HepG2 (cell line): ENCODE data around the gene IRF5. TPM values are rescaled to one million over a fixed set of nuclear protein-coding genes. Genes with fewer than 3 reads are reported as not detected.

ENCODE experiments used
- ATAC-seq: fragments of 200-7000 bp; cut with Tn5 transposase; 3 replicates; pipeline ENCODE4 v1.9.1; 2020; ENCODE audit warnings: mild to moderate bottlenecking, moderate library complexity
- BruUV-seq: library from RNA; stranded (reverse); fragments of 400-500 nt; replicated peaks from 2 replicates; lab custom pipeline; 2021; lab: Mats Ljungman, UMichigan
- CTCF ChIA-PET: fragments of 300-600 bp; formaldehyde crosslinking; extraction: SDS; loops from one replicate; lab custom pipeline; 2021; ENCODE audit warnings: low total read pairs, inconsistent platforms, low intra/inter-chr PET ratio; lab: Yijun Ruan, JAX
- POLR2A ChIA-PET: fragments of 350-600 bp; sonication (Branson Sonifier 250); formaldehyde crosslinking; loops from one replicate; lab custom pipeline; 2020; ENCODE audit warnings: antibody characterized with exemption, inconsistent platforms; lab: Yijun Ruan, JAX
- DNase-seq: peaks from one replicate; pipeline ENCODE4 v3.0.0-alpha.2; 2015; ENCODE audit warnings: low spot score
- FAIRE-seq: peaks from 3 replicates; lab custom pipeline; 2011; peaks lifted over from hg19 to GRCh38; lab: Jason Lieb, UNC
- H2AFZ ChIP-seq: one replicate; pipeline ENCODE4 v1.6.1; 2011; ENCODE audit warnings: low read length, inconsistent platforms
- H3K27ac ChIP-seq: fragments of 300-600 bp; 3 replicates; pipeline ENCODE4 v1.8.0; 2011; ENCODE audit warnings: mixed run types, mild to moderate bottlenecking, mixed read lengths, low read length, inconsistent platforms; ENCODE audit not compliant: insufficient read depth; ENCODE audit errors: extremely low read length
- H3K27me3 ChIP-seq, 2 experiments: fragments of 200-600 bp in 1 of 2; 2 replicates in 1 of 2; 3 replicates in 1 of 2; pipeline versions ENCODE4 v1.6.0 to v1.8.0; 2011; ENCODE audit warnings: low read length in 2 of 2, mild to moderate bottlenecking in 2 of 2, moderate library complexity in 2 of 2, inconsistent platforms in 1 of 2; ENCODE audit not compliant: insufficient read depth in 2 of 2, control insufficient read depth in 1 of 2
- H3K36me3 ChIP-seq, 2 experiments: fragments of 200-600 bp in 1 of 2; replicated peaks in 1 of 2; 2 replicates in 1 of 2; 3 replicates in 1 of 2; pipeline versions ENCODE4 v1.5.1 to v1.8.0; 2011; ENCODE audit warnings: low read length in 2 of 2, inconsistent platforms in 1 of 2; ENCODE audit not compliant: insufficient read depth in 2 of 2, control insufficient read depth in 1 of 2
- H3K4me1 ChIP-seq: 2 replicates; pipeline ENCODE4 v1.5.1; 2012; ENCODE audit warnings: low read length, inconsistent platforms; ENCODE audit not compliant: insufficient read depth
- H3K4me2 ChIP-seq: 2 replicates; pipeline ENCODE4 v1.6.0; 2011; ENCODE audit warnings: low read depth, low read length, inconsistent platforms
- H3K4me3 ChIP-seq, 3 experiments: fragments of 200-600 bp in 1 of 3; sonication (generic), shearing (Covaris generic) in 1 of 3; replicated peaks in 1 of 3; 2 replicates each; pipeline ENCODE4 v1.5.1; 2011 to 2016; ENCODE audit warnings: low read length in 3 of 3, inconsistent platforms in 2 of 3, low read depth in 2 of 3, mild to moderate bottlenecking in 2 of 3, control low read depth in 1 of 3, mixed read lengths in 1 of 3; ENCODE audit not compliant: insufficient read depth in 1 of 3
- H3K79me2 ChIP-seq: one replicate; pipeline ENCODE4 v1.6.1; 2011; ENCODE audit warnings: low read length, inconsistent platforms; ENCODE audit not compliant: insufficient read depth
- H3K9ac ChIP-seq: 2 replicates; pipeline ENCODE4 v1.6.0; 2011; ENCODE audit warnings: mild to moderate bottlenecking, low read depth, low read length, inconsistent platforms; ENCODE audit not compliant: insufficient read depth
- H3K9me3 ChIP-seq: 2 replicates; pipeline ENCODE4 v1.5.1; 2012; ENCODE audit warnings: mild to moderate bottlenecking, low read length
- H4K20me1 ChIP-seq: 2 replicates; pipeline ENCODE4 v1.6.0; 2011; ENCODE audit warnings: inconsistent platforms, mild to moderate bottlenecking, low read length, moderate library complexity; ENCODE audit not compliant: insufficient read depth
- CENPX ChIP-seq: sonication (generic); formaldehyde crosslinking; IDR thresholded peaks from 2 replicates; pipeline ENCODE4 v1.9.0; 2021; ENCODE audit warnings: mild to moderate bottlenecking, missing genetic modification reagents, moderate library complexity
- FOXA3 ChIP-seq: IDR thresholded peaks from 2 replicates; pipeline ENCODE4 v1.6.1; 2016; ENCODE audit warnings: missing genetic modification reagents, missing compliant biosample characterization
- RXRB ChIP-seq: IDR thresholded peaks from 2 replicates; pipeline ENCODE4 v1.6.1; 2016; ENCODE audit warnings: borderline replicate concordance, missing genetic modification reagents, missing compliant biosample characterization
- ZNF253 ChIP-seq: sonication (generic); formaldehyde crosslinking; IDR thresholded peaks from 2 replicates; pipeline ENCODE4 v1.8.0; 2022; ENCODE audit warnings: mild to moderate bottlenecking, missing genetic modification reagents, borderline replicate concordance
- ZNF382 ChIP-seq: sonication (generic); formaldehyde crosslinking; IDR thresholded peaks from 2 replicates; pipeline ENCODE4 v1.5.0; 2020; ENCODE audit warnings: missing genetic modification reagents, mild to moderate bottlenecking, borderline replicate concordance
- ZNF383 ChIP-seq: sonication (generic); formaldehyde crosslinking; IDR thresholded peaks from 2 replicates; pipeline ENCODE4 v1.4.0; 2020; ENCODE audit warnings: missing genetic modification reagents, mild to moderate bottlenecking, borderline replicate concordance
- ZNF549 ChIP-seq: sonication (generic); formaldehyde crosslinking; IDR thresholded peaks from 2 replicates; pipeline ENCODE4 v1.5.0; 2020; ENCODE audit warnings: missing genetic modification reagents
- ZNF713 ChIP-seq: sonication (generic); formaldehyde crosslinking; IDR thresholded peaks from 2 replicates; pipeline ENCODE4 v1.4.0; 2020; ENCODE audit warnings: mild to moderate bottlenecking, missing genetic modification reagents
- ZNF720 ChIP-seq: sonication (generic); formaldehyde crosslinking; IDR thresholded peaks from 2 replicates; pipeline ENCODE4 v1.4.0; 2020; ENCODE audit warnings: missing genetic modification reagents
- ZNF841 ChIP-seq: sonication (generic); formaldehyde crosslinking; IDR thresholded peaks from 2 replicates; pipeline ENCODE4 v1.8.1; 2023; ENCODE audit warnings: missing genetic modification reagents, borderline replicate concordance
- WGBS: methylation state at CpG from one replicate; pipeline ENCODE4 v1.1.6; 2017; ENCODE audit warnings: low lambda C conversion rate; 5-methylcytosine and 5-hydroxymethylcytosine counted together
- in situ Hi-C: cut with HindIII; loops from 2 replicates; pipeline ENCODE4 v1.10.0; 2017; ENCODE audit warnings: low pct_unique_long_range_greater_than_20kb; ENCODE audit not compliant: extremely low pct_ligation_motif_present
- intact Hi-C: fragments of 100-400 bp; cut with micrococcal nuclease; formaldehyde crosslinking; loops from one replicate; pipeline ENCODE4 v1.10.0; 2022; ENCODE audit not compliant: unreplicated experiment
- polyA plus RNA-seq, 8 experiments: library from polyadenylated mRNA; depleted of rRNA in 3 of 8; stranded (reverse) in 7 of 8; unstranded in 1 of 8; fragments of >200 nt; fragmentation: Illumina TruSeq in 4 of 8; extraction: Trizol in 4 of 8; gene quantifications; 2 replicates each; pipeline versions ENCODE4 v1.2.1 to v1.2.3, GENCODE V29; 2011 to 2016; ENCODE audit warnings: low read depth in 4 of 8, missing spikeins in 1 of 8, mixed read lengths in 1 of 8; ENCODE audit not compliant: insufficient read depth in 1 of 8
- total RNA-seq, 5 experiments: library from RNA; depleted of rRNA; stranded (reverse); fragments of >200 nt; fragmentation: Illumina TruSeq; extraction: Trizol; gene quantifications; 2 replicates each; pipeline ENCODE4 v1.2.3, GENCODE V29; 2016; ENCODE audit warnings: low read depth in 1 of 5
- TF ChIP-seq, protein P1 (sequence below): sonication (generic); formaldehyde crosslinking; IDR thresholded peaks from 2 replicates; pipeline ENCODE4 v1.4.0; 2020; ENCODE audit warnings: low read depth, missing genetic modification reagents
- TF ChIP-seq, protein P2 (sequence below): sonication (generic); formaldehyde crosslinking; IDR thresholded peaks from 2 replicates; pipeline ENCODE4 v1.4.0; 2020; ENCODE audit warnings: mild to moderate bottlenecking, missing genetic modification reagents

Gene IRF5
- total and polyA plus RNA-seq, 2 of the 13 experiments (the other 11 are each of a cell fraction or from before 2014, with no cell fraction given), result 2.0 to 2.9 TPM

DNA sequence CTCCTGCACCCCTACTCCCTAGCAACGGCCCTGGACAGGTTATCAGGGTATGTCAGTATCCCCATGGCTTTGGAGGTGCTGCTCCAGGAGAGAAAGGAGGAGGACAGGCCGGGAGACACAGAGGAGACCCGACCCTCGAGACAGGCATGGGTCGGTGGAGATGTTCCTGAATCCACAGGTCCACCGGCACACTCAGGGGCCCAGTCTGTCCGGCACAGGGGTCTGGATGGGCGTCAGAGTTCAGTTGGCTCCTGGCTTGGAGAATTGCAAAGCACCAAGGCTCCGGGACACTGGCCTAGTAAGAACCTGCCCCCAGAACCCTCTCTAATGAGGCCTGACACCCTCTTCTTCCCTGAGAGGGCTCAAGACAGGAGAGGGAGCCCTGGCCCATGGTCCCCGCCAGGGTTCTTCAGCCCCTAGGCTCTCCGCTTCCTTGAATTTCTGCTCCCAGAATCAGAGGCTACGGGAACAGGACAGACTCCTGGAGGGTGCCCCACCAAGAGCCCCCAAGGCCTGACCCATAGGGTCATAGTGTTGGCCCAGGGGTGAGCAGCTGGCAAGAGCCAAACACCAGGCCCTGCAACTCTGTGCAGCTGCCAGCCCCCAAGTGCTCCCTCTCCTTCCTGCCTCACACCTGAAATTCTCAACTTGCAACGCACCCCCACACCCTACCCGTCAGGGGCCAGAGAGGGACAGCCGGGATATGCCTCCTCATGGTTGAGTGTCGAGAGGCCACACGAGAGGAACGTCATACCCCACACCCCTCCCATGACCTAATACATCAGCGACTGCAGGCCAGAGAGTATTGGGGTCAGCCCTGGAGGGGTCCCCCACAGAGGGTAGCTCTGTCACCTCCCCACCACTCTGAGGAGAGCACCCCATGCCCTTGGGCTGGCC, 5.5 kb upstream of the IRF5 start:
- Histone ChIP-seq H3K27ac (no peak overlapping the region), H3K4me2 (no peak overlapping the region), H3K4me3 (no peak overlapping the region), H3K27me3 (peaks cover 9 to 51% of the 10 kb centered on the region in 2 experiments), H3K9ac (no peak overlapping the region), H2AFZ (no peak overlapping the region), H3K79me2 (no peaks in the 10 kb centered on the region), H4K20me1 (no peaks in the 10 kb centered on the region), H3K9me3 (no peaks in the 10 kb centered on the region), H3K4me1 (peaks cover 44% of the 10 kb centered on the region), H3K36me3 (no peaks in the 10 kb centered on the region)
- ChIA-PET POLR2A (no interaction called here), CTCF (no interaction called here)
- no TSS peak for BruUV-seq
- no peak for FAIRE-seq
- ATAC-seq, result no peak
- no peak for DNase-seq
- in situ Hi-C loops (no loop called here), intact Hi-C loops (no loop called here)
- 48% methylated on average over 7 of the region's 19 CpGs for WGBS
- TF ChIP-seq ZNF720 (no peak), RXRB (CRISPR knock-in tag) (no peak), ZNF713 (CRISPR knock-in tag) (no peak), FOXA3 (CRISPR knock-in tag) (no peak), ZNF382 (no peak), ZNF549 (CRISPR knock-in tag) (no peak), ZNF253 (CRISPR knock-in tag) (no peak), CENPX (CRISPR knock-in tag) (no peak), ZNF383 (CRISPR knock-in tag) (no peak), ZNF841 (no peak)
- TF ChIP-seq, protein P1, sequence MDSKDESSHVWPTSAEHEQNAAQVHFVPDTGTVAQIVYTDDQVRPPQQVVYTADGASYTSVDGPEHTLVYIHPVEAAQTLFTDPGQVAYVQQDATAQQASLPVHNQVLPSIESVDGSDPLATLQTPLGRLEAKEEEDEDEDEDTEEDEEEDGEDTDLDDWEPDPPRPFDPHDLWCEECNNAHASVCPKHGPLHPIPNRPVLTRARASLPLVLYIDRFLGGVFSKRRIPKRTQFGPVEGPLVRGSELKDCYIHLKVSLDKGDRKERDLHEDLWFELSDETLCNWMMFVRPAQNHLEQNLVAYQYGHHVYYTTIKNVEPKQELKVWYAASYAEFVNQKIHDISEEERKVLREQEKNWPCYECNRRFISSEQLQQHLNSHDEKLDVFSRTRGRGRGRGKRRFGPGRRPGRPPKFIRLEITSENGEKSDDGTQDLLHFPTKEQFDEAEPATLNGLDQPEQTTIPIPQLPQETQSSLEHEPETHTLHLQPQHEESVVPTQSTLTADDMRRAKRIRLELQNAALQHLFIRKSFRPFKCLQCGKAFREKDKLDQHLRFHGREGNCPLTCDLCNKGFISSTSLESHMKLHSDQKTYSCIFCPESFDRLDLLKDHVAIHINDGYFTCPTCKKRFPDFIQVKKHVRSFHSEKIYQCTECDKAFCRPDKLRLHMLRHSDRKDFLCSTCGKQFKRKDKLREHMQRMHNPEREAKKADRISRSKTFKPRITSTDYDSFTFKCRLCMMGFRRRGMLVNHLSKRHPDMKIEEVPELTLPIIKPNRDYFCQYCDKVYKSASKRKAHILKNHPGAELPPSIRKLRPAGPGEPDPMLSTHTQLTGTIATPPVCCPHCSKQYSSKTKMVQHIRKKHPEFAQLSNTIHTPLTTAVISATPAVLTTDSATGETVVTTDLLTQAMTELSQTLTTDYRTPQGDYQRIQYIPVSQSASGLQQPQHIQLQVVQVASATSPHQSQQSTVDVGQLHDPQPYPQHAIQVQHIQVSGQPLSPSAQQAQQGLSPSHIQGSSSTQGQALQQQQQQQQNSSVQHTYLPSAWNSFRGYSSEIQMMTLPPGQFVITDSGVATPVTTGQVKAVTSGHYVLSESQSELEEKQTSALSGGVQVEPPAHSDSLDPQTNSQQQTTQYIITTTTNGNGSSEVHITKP (CRISPR knock-in tag), result no peak
- TF ChIP-seq, protein P2, sequence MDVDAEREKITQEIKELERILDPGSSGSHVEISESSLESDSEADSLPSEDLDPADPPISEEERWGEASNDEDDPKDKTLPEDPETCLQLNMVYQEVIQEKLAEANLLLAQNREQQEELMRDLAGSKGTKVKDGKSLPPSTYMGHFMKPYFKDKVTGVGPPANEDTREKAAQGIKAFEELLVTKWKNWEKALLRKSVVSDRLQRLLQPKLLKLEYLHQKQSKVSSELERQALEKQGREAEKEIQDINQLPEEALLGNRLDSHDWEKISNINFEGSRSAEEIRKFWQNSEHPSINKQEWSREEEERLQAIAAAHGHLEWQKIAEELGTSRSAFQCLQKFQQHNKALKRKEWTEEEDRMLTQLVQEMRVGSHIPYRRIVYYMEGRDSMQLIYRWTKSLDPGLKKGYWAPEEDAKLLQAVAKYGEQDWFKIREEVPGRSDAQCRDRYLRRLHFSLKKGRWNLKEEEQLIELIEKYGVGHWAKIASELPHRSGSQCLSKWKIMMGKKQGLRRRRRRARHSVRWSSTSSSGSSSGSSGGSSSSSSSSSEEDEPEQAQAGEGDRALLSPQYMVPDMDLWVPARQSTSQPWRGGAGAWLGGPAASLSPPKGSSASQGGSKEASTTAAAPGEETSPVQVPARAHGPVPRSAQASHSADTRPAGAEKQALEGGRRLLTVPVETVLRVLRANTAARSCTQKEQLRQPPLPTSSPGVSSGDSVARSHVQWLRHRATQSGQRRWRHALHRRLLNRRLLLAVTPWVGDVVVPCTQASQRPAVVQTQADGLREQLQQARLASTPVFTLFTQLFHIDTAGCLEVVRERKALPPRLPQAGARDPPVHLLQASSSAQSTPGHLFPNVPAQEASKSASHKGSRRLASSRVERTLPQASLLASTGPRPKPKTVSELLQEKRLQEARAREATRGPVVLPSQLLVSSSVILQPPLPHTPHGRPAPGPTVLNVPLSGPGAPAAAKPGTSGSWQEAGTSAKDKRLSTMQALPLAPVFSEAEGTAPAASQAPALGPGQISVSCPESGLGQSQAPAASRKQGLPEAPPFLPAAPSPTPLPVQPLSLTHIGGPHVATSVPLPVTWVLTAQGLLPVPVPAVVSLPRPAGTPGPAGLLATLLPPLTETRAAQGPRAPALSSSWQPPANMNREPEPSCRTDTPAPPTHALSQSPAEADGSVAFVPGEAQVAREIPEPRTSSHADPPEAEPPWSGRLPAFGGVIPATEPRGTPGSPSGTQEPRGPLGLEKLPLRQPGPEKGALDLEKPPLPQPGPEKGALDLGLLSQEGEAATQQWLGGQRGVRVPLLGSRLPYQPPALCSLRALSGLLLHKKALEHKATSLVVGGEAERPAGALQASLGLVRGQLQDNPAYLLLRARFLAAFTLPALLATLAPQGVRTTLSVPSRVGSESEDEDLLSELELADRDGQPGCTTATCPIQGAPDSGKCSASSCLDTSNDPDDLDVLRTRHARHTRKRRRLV (CRISPR knock-in tag), result no peak
